ENCODE results near the gene SLC47A2.

Gene SLC47A2

DNA sequence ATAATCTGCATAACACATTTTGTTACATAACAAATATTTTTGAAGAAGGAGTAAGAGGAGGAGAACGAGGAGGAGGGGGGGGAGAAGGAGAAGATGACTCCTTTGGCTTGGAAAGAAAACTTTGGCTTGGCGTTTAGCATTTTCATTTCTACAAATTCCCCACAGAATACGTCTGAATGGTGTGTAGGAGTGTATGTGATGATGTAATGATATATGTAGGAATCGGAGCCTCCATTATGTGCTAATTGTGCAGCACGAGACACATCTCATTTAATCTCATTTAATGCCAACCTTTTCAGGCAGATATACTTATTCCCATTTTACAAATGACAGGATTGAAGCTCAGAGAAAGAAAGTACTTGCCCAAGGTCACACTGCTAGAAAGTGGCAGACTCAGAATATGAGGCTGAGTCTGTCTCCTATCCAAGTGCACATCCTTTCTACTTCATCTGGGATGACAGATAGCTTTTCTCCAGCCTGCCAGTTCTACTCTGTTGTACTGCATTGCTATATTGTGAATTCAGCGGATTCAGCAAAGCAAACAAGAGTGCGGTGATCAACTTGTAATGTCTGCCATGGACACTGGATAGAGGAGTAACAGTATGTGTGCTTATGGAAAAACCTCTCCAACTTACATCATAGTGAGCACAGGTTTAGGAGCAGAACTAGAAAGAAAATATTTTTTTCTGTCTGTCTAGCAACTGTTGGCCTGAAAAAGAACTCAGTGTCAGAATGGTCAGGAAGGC is 10.4 kb upstream of the SLC47A2 start:
- no peak for DNase-seq

DNA sequence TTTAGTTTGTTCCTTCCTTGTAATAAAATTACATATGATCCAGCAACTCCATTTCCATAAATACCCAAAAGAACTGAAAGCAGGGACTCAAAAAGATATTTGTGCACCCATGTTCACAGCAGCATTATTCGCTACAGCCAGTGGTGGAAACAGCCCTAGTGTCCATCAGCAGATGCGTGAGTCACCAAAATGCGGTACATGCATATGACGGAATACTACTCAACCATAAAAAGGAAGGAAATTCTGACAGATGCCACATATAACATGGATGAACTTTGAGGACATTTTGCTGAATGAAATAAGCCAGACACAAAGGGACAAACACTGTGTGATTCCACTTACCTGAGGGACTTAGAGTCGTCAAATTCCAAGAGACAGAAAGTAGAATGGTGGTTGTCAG is 9.1 kb upstream of the SLC47A2 start:
- DNase-seq = no peak

DNA sequence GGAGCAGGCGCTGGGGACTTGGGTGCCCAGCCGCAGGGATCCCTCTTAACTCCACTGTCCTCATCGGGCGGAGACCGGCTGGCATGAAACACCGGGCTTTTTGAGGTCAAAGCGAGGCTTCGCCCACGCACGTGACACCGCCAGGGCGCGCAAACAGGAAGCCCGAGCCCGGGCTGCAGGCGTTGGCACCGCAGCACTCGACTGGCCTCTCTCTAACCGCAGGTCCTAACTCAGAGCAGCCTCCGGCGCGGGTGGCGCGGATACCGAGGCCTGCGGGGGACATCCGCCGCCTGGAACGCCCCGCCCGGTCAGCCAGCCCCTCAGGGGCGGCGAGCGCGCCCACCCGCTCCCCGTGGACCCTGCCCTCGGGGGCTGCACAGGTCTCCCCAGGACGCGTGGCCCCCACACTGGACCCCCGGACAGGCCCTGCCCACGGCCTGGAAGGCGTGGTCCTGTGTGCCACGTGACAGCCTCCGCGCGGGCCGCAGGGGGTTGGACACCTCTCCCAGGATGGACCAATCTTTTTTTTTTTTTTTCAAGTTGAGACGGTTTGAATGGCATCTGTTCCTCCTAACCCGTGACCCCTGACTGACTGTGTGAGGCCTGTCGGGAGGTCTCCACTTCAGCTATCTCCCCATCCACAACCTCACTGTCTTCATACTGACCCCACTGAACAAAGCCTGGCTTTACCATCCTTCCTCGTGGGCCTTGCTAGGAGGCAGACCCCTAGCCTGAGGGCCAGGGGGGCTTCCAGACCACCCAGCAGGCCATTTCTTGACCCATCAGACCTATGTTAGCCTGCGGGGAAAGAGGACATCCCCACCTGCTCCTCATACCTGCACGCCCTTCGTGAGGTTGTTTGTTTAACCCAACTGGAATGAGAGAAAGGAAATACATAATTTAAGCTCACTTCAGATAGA is 8.4 kb upstream of the SLC47A2 start:
- peak; percentile 59 for DNase-seq

- DNase-seq = no peak
These were observed 7.6 kb upstream of the SLC47A2 start for GRCh38 chr17:19723964-19724363.

GRCh38 chr17:19720631-19721426 is 4.4 kb upstream of the SLC47A2 start:
- DNase-seq = no peak

- no peak for DNase-seq
These were observed 3.8 kb upstream of the SLC47A2 start for GRCh38 chr17:19720210-19720475.

GRCh38 chr17:19719355-19720209 is 3.2 kb upstream of the SLC47A2 start:
- DNase-seq = no peak

DNA sequence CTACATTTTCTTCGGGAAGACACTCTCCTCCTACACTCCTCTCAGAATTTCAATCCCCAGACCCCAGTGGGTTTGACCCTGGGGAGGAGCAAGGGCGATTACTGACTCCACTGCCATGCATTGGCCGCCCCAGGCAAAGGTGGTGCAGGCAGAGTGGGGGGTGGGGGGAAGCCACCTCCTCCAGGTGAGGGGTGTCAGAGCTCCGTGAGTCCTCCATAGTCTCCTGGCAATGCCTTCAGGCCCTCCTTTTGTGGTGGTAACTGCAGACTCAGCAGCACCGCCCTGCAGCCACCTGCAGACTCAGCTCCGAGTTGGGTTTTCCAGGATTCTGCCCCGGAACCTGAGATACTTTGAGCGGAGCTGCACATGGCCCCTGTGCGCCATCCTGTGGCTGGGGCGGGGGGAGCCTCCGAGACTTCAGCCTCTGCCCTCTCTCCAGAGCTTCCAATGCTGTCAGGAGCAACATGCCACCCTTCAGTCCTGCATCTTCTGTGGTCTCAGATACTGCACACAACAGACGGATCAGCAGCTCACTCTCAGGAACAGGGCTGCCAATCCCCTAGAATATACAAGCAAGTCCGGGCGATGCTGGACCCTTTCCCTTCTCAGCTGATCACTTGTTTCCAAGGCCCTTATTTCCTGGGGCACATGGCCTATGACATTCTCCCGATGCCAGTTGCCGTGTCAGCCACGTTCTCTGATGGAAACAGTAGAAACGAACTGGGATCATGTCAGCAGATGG is 2.4 kb upstream of the SLC47A2 start:
- no peak for DNase-seq

DNA sequence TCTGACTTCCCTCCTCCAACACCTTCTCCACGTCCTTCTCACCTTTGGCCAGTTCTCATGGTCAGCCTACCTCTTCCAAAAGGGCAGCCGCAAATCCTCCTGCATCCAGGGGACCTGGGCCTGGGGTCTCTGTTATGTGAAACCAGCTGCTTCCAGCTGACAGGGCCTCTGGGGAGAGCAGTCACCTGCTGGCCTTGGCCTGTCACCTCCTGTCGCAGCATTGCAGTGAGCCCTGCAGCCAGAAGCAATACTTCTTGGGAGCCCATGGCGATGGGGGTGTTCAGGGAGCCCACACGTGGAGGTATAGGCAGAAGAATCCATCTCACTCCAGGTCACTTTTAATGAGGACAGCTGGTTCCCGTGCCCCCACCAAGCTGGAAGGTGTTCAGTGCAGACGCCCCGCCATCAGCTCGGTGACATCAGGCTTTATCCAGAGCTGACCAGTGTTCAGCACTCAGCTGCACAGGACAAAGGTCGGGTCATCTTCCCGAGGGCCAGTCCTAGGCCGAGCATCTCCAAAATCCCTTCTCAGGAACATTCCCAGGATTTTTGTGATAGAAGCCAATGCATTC is 1.7 kb upstream of the SLC47A2 start:
- DNase-seq = no peak

GRCh38 chr17:19717411-19717908 is 1.1 kb upstream of the SLC47A2 start:
- no peak for DNase-seq

DNA sequence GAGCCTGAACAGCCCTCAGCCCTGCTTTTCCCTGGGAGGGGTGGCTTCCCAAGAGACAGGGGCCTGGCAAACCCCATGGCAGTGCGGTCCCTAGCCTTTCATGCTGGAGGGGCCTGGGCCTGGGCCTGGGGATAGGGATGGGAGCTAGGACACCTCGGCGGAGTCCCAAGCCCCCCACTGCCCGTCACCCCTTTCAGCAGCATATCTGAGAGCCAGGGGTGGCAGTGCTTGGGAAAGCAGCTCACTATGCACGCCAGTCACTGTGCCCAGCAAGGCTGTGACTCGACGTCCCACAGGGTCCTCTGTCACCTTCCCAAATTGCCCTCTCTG is 612 bp upstream of the SLC47A2 start:
- DNase-seq = no peak

GRCh38 chr17:19714542-19715411 is 1.6 kb downstream of the SLC47A2 start:
- DNase-seq = no peak

DNA sequence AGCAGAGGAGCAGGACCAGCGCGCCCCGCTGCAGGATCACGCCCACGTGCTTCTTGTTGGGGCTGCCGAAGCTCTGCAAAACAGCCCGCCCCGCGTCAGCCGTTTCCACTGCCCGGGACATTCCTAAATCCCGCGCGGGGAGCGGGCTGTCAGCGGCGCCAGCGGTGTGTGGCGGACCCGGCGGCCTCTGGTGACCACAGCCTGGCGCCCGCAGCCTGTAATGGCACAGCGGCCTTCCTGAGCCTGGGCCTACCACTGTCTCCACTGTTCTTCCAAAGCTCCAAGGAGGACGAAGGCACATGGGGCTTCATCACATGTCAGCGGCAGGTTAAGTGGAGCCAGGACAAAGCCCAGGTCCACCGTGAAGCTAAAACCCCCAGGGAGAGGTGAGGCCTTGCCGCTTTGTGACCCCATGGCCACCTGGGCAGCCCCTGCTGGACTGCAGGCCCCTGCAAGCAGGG is 2.5 kb downstream of the SLC47A2 start:
- no peak for DNase-seq

- DNase-seq = no peak
These were observed 2.9 kb downstream of the SLC47A2 start for GRCh38 chr17:19713462-19713861.

DNA sequence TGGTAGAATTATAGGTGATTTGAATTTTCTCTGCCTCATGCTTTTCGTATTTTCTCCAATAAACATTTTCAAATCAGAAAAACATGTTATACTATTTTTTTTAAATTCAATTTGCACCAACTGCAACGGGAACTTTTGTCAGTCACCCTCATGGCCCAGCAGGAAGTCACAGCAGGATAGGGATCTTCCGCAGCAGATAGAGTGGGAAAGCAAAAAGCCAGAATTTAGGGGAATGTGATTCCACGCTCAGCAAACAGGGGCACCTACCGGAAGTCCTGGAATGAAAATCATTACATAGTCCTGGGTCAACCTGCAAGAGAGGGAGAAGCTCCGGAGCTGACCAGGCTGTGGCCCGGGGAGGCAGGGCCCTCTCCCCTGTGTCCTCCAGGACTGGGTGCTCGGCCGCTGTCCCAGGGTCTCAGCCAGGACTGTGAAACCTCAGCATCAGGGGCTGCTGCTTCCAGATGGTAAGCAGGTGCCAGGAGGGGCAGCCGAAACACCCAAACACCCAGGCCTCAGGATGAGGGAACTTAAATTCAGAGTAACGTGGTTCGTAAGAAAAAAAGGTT is 3.9 kb downstream of the SLC47A2 start:
- DNase-seq = no peak

GRCh38 chr17:19709841-19710240 is 6.5 kb downstream of the SLC47A2 start:
- no peak for DNase-seq

GRCh38 chr17:19708431-19709175 is 7.8 kb downstream of the SLC47A2 start:
- DNase-seq = no peak

- no peak for DNase-seq
These were observed 8.6 kb downstream of the SLC47A2 start for GRCh38 chr17:19707728-19708221.

All from activated CD4-positive, alpha-beta T cell treated with anti-CD3 and anti-CD28 coated beads, Interleukin-10, Interleukin-2, amounts not matched to agents 100 ng/mL and 50 ng/mL, durations not matched to agents 16 hours and 8 hours (primary cell).